ENCODE results near the gene BORCS6. TPM values are rescaled to one million over a fixed set of nuclear protein-coding genes. Genes with fewer than 3 reads are reported as not detected.
A peak's percentile ranks its signal among the peaks of the same experiment; 100 is the strongest.

BORCS6 gene
- total and polyA plus RNA-seq, 9 of the 15 experiments (the other 6 are each of a cell fraction or from before 2014, with no cell fraction given), result 0.01 to 7.4 (median 2.3) TPM

DNA sequence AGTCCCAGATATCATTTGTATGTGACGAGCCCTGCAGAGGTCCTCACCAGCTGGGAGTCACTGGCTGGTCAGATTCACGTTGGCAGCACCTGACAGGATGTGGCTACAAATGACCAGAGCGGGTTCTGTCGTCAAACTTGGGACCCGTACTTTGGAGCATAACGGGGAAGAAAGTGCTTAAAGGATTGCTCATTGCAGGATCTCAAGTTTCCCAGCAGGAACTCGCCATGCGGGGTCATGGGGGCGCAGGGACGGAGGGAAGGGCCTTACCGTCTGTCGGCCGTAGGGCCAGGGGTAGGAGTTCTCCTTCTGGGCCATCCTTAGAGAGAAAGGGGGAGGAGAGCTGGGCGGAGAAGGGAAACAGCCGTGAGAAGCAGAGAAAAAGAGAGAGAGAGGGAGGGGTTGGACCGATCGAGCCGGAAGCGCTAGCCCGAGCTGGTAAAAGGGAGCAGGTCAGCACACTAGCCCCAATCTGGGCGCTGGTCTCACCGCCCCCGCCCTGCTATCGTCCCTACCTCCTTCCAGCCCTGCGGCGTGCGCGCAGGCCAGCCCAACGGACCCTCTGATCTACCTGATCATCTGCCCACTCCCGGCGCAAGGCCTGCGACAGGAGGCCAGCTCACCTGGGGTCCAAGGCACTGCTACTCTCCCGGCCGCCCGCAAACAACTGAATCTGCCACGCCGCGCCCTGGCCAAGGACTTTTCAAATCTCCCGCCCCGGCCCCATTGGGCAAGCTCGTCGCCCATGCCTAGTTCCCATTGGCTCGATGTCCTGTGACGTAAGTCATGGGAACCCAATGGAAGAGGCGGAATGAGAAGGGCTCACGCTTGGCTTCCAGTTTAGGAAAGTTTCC, 20.2 kb upstream of the BORCS6 start, which contains the start of gene AURKB (continued):
- TF ChIP-seq NFIX (CRISPR knock-in tag; IDR thresholded peaks at IDR 0.05; ENCODE audit: low read depth) (no peak), ATF7 (IDR thresholded peaks at IDR 0.05) (peak; percentile 71; the same call in 1 of the 2 replicates), ZNF449 (CRISPR knock-in tag; IDR thresholded peaks at IDR 0.05) (no peak), NFE2 (IDR thresholded peaks at IDR 0.05; ENCODE audit: low read depth) (0 out of 2 replicates have a peak, but pooled peaks have one; percentile 2), ZBTB40 (IDR thresholded peaks at IDR 0.05) (0 out of 2 replicates have a peak, but pooled peaks have one; percentile 21), ZBTB40 (CRISPR knock-in tag; IDR thresholded peaks at IDR 0.05) (no peak; the same call in 1 of the 2 replicates), RFX5 (IDR thresholded peaks at IDR 0.05; ENCODE audit: low read depth, low read length) (no peak)
- TF ChIP-seq, protein P1, sequence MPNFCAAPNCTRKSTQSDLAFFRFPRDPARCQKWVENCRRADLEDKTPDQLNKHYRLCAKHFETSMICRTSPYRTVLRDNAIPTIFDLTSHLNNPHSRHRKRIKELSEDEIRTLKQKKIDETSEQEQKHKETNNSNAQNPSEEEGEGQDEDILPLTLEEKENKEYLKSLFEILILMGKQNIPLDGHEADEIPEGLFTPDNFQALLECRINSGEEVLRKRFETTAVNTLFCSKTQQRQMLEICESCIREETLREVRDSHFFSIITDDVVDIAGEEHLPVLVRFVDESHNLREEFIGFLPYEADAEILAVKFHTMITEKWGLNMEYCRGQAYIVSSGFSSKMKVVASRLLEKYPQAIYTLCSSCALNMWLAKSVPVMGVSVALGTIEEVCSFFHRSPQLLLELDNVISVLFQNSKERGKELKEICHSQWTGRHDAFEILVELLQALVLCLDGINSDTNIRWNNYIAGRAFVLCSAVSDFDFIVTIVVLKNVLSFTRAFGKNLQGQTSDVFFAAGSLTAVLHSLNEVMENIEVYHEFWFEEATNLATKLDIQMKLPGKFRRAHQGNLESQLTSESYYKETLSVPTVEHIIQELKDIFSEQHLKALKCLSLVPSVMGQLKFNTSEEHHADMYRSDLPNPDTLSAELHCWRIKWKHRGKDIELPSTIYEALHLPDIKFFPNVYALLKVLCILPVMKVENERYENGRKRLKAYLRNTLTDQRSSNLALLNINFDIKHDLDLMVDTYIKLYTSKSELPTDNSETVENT (CRISPR knock-in tag; IDR thresholded peaks at IDR 0.05), result no peak
- TF ChIP-seq, protein P2, sequence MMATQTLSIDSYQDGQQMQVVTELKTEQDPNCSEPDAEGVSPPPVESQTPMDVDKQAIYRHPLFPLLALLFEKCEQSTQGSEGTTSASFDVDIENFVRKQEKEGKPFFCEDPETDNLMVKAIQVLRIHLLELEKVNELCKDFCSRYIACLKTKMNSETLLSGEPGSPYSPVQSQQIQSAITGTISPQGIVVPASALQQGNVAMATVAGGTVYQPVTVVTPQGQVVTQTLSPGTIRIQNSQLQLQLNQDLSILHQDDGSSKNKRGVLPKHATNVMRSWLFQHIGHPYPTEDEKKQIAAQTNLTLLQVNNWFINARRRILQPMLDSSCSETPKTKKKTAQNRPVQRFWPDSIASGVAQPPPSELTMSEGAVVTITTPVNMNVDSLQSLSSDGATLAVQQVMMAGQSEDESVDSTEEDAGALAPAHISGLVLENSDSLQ (IDR thresholded peaks at IDR 0.05), result no peak
- TF ChIP-seq, protein P3, sequence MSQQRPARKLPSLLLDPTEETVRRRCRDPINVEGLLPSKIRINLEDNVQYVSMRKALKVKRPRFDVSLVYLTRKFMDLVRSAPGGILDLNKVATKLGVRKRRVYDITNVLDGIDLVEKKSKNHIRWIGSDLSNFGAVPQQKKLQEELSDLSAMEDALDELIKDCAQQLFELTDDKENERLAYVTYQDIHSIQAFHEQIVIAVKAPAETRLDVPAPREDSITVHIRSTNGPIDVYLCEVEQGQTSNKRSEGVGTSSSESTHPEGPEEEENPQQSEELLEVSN (IDR thresholded peaks at IDR 0.05; ENCODE audit: borderline replicate concordance in 1 of 2, extremely low read depth in 1 of 2, insufficient read depth in 1 of 2, insufficient read length in 1 of 2, low read depth in 1 of 2, low read length in 1 of 2, poor library complexity in 1 of 2, severe bottlenecking in 1 of 2), result peak; percentile 81 to 96
